Peyer's patch (tissue), 4 donors: ENCODE measurements around the gene SSH2.

ENCODE experiments used
- POLR2A ChIP-seq, 2 donors: fragments of 450-650 bp; IDR thresholded peaks; one replicate each; pipeline ENCODE4 v1.5.1; 2017; ENCODE audit warnings: antibody characterized with exemption in 2 of 2, mild to moderate bottlenecking in 2 of 2, moderate library complexity in 2 of 2
- TF ChIP-seq, protein P1 (sequence below), 6 experiments: fragments of 450-650 bp in 4 of 6; fragments of 200-600 bp in 2 of 6; sonication (generic) in 1 of 6; IDR thresholded peaks; one replicate each; pipeline ENCODE4 v1.5.1; 2017 to 2019; ENCODE audit warnings: antibody characterized with exemption in 6 of 6, mild to moderate bottlenecking in 3 of 6, moderate library complexity in 1 of 6

DNA sequence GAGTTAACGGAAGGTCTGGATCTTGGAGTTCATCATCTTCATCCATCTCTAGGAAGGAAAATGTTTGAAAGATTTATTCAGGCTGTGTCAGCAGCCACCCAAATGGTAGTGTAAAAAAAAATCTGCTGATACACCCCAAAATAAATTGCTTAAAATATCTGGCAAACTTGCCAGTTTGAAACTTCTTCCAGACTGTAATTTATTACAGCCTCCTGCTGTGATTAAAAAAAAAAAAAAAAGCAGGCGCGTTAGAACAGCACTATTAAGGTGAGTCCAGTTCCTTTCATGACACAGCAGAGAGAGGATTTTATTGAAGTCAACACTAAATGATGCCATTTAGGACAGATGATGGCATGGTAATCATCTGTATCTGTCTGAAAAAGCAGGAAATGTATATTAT, 166.8 kb downstream of the SSH2 start:
- TF ChIP-seq, protein P1, sequence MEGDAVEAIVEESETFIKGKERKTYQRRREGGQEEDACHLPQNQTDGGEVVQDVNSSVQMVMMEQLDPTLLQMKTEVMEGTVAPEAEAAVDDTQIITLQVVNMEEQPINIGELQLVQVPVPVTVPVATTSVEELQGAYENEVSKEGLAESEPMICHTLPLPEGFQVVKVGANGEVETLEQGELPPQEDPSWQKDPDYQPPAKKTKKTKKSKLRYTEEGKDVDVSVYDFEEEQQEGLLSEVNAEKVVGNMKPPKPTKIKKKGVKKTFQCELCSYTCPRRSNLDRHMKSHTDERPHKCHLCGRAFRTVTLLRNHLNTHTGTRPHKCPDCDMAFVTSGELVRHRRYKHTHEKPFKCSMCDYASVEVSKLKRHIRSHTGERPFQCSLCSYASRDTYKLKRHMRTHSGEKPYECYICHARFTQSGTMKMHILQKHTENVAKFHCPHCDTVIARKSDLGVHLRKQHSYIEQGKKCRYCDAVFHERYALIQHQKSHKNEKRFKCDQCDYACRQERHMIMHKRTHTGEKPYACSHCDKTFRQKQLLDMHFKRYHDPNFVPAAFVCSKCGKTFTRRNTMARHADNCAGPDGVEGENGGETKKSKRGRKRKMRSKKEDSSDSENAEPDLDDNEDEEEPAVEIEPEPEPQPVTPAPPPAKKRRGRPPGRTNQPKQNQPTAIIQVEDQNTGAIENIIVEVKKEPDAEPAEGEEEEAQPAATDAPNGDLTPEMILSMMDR (IDR thresholded peaks at IDR 0.05): no peak
- no peak for TF ChIP-seq POLR2A (IDR thresholded peaks at IDR 0.05)
